Gastroesophageal sphincter (tissue), 3 donors: ENCODE results near the gene DCDC2.

Source experiments
- POLR2AphosphoS5 ChIP-seq: sonication (generic); formaldehyde crosslinking; IDR thresholded peaks from one replicate; pipeline ENCODE4 v1.6.1; 2017; ENCODE audit warnings: antibody characterized with exemption
- TF ChIP-seq, protein P1 (sequence below), 4 experiments: fragments of 200-600 bp in 2 of 4; fragments of 450-650 bp in 2 of 4; sonication (generic) in 1 of 4; IDR thresholded peaks; one replicate each; pipeline ENCODE4 v1.5.1; 2017 to 2019; ENCODE audit warnings: antibody characterized with exemption in 4 of 4, mild to moderate bottlenecking in 2 of 4, moderate library complexity in 2 of 4

DNA sequence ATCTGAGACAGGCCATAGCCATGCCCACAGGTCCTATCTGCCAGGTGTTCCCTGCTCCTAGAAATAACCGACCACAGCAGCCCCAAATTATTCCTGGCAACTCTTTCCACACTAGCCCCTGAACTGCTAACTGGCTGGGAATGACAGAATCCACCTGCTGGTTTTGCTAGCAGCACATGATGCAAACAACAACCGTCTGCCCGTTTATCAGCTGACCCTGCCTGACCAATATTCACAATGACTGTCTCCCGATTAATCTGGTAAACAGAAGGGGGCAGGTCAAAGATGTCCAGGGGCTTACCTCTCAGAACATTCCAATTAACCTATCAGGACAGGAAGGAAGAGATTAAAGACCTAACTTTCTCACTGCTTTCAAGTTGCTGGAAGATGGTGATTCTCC is 130.3 kb downstream of the DCDC2 start:
- TF ChIP-seq, protein P1, sequence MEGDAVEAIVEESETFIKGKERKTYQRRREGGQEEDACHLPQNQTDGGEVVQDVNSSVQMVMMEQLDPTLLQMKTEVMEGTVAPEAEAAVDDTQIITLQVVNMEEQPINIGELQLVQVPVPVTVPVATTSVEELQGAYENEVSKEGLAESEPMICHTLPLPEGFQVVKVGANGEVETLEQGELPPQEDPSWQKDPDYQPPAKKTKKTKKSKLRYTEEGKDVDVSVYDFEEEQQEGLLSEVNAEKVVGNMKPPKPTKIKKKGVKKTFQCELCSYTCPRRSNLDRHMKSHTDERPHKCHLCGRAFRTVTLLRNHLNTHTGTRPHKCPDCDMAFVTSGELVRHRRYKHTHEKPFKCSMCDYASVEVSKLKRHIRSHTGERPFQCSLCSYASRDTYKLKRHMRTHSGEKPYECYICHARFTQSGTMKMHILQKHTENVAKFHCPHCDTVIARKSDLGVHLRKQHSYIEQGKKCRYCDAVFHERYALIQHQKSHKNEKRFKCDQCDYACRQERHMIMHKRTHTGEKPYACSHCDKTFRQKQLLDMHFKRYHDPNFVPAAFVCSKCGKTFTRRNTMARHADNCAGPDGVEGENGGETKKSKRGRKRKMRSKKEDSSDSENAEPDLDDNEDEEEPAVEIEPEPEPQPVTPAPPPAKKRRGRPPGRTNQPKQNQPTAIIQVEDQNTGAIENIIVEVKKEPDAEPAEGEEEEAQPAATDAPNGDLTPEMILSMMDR (IDR thresholded peaks at IDR 0.05) = no peak
- no peak for TF ChIP-seq POLR2AphosphoS5
